GM13977 (cell line): ENCODE data around the gene RD3L.
"Not testable (repeated sequence)": the region's sequence is repeated elsewhere in the genome, so short reads cannot be mapped to it uniquely, and the experiment has no call there.

Source experiments
- DNase-seq: peaks from one replicate; pipeline ENCODE4 v3.0.0; 2012; ENCODE audit warnings: low spot score
- CTCF ChIP-seq: IDR thresholded peaks from 2 replicates; pipeline ENCODE4 v1.5.1; 2012; ENCODE audit warnings: mild to moderate bottlenecking, control low read depth; ENCODE audit not compliant: insufficient read depth; ENCODE audit errors: extremely low read depth, missing control alignments
- in situ Hi-C: fragments of 300-500 bp; cut with MboI; formaldehyde crosslinking; loops from one replicate; pipeline ENCODE4 v1.12.0; 2022; ENCODE audit warnings: low sequenced_read_pairs, low pct_unique_long_range_greater_than_20kb, mixed read lengths, inconsistent platforms; ENCODE audit not compliant: unreplicated experiment

The RD3L gene

GRCh38 chr14:103941973-103942736 is at the start of gene RD3L:
Gene RD3L, minus strand, starts transcription at chr14:103942529. Its CDS starts 834 bp downstream, at chr14:103941695.
- DNase-seq = no peak
- TF ChIP-seq CTCF = no peak
- in situ Hi-C loops = no loop called here

GRCh38 chr14:103989964-103990363 is 47.6 kb upstream of the RD3L start:
- in situ Hi-C loops = no loop called here
- no peak for TF ChIP-seq CTCF

GRCh38 chr14:103989034-103989433 is 46.7 kb upstream of the RD3L start:
- TF ChIP-seq CTCF = no peak
- in situ Hi-C loops = no loop called here
- DNase-seq = no peak

More at GRCh38 chr14:103989964-103990363, 47.6 kb upstream of the RD3L start:
- DNase-seq = no peak

GRCh38 chr14:103984196-103984595 is 41.9 kb upstream of the RD3L start:
- in situ Hi-C loops = no loop called here

GRCh38 chr14:103980623-103981238 is 38.4 kb upstream of the RD3L start:
- DNase-seq, in situ Hi-C loops: not testable (repeated sequence)
- peak; percentile 29 for TF ChIP-seq CTCF

More at GRCh38 chr14:103984196-103984595, 41.9 kb upstream of the RD3L start:
- no peak for TF ChIP-seq CTCF
- DNase-seq = no peak

GRCh38 chr14:103974575-103974974 is 32.2 kb upstream of the RD3L start:
- no peak for DNase-seq
- in situ Hi-C loops = no loop called here
- no peak for TF ChIP-seq CTCF
